ENCODE measurements around the gene CA11.
"Not testable (repeated sequence)": the region's sequence is repeated elsewhere in the genome, so short reads cannot be mapped to it uniquely, and the experiment has no call there.

Gene CA11

GRCh38 chr19:48670699-48671445 is 24.9 kb upstream of the CA11 start:
- in situ Hi-C loops (cut with MboI; ENCODE audit: low pct_unique_long_range_greater_than_20kb, low sequenced_read_pairs) = no loop called here
- DNase-seq = no peak

GRCh38 chr19:48669903-48670668 is 24.1 kb upstream of the CA11 start:
- no peak for DNase-seq
- in situ Hi-C loops (cut with MboI; ENCODE audit: low pct_unique_long_range_greater_than_20kb, low sequenced_read_pairs) = no loop called here

- DNase-seq = no peak
- in situ Hi-C loops (cut with MboI; ENCODE audit: low pct_unique_long_range_greater_than_20kb, low sequenced_read_pairs) = no loop called here
Measured at GRCh38 chr19:48668761-48669160, 22.8 kb upstream of the CA11 start.

- no peak for DNase-seq
- in situ Hi-C loops (cut with MboI; ENCODE audit: low pct_unique_long_range_greater_than_20kb, low sequenced_read_pairs) = no loop called here
Measured at GRCh38 chr19:48668332-48668731, 22.3 kb upstream of the CA11 start.

- in situ Hi-C loops (cut with MboI; ENCODE audit: low pct_unique_long_range_greater_than_20kb, low sequenced_read_pairs) = no loop called here
- no peak for DNase-seq
Measured at GRCh38 chr19:48665786-48666185, 19.8 kb upstream of the CA11 start.

- in situ Hi-C loops (cut with MboI; ENCODE audit: low pct_unique_long_range_greater_than_20kb, low sequenced_read_pairs) = no loop called here
- DNase-seq = no peak
Measured at GRCh38 chr19:48664476-48664875, 18.5 kb upstream of the CA11 start.

GRCh38 chr19:48663667-48664066 is 17.7 kb upstream of the CA11 start:
- in situ Hi-C loops (cut with MboI; ENCODE audit: low pct_unique_long_range_greater_than_20kb, low sequenced_read_pairs) = no loop called here
- DNase-seq = no peak

GRCh38 chr19:48661711-48662090 is 15.7 kb upstream of the CA11 start:
- no peak for DNase-seq
- in situ Hi-C loops (cut with MboI; ENCODE audit: low pct_unique_long_range_greater_than_20kb, low sequenced_read_pairs) = no loop called here

- in situ Hi-C loops (cut with MboI; ENCODE audit: low pct_unique_long_range_greater_than_20kb, low sequenced_read_pairs) = no loop called here
- peak; percentile 90 for DNase-seq
Measured at GRCh38 chr19:48660852-48661710, 15.1 kb upstream of the CA11 start.

GRCh38 chr19:48659768-48660167 is 13.8 kb upstream of the CA11 start:
- in situ Hi-C loops (cut with MboI; ENCODE audit: low pct_unique_long_range_greater_than_20kb, low sequenced_read_pairs) = no loop called here
- DNase-seq = no peak

- DNase-seq = no peak
- in situ Hi-C loops (cut with MboI; ENCODE audit: low pct_unique_long_range_greater_than_20kb, low sequenced_read_pairs) = no loop called here
Measured at GRCh38 chr19:48658483-48658882, 12.5 kb upstream of the CA11 start.

GRCh38 chr19:48657828-48658227 is 11.8 kb upstream of the CA11 start:
- in situ Hi-C loops (cut with MboI; ENCODE audit: low pct_unique_long_range_greater_than_20kb, low sequenced_read_pairs); DNase-seq: not testable (repeated sequence)

GRCh38 chr19:48656840-48657474 is 11.0 kb upstream of the CA11 start:
- in situ Hi-C loops (cut with MboI; ENCODE audit: low pct_unique_long_range_greater_than_20kb, low sequenced_read_pairs) = no loop called here
- no peak for DNase-seq

GRCh38 chr19:48654299-48655059 is 8.5 kb upstream of the CA11 start:
- in situ Hi-C loops (cut with MboI; ENCODE audit: low pct_unique_long_range_greater_than_20kb, low sequenced_read_pairs) = no loop called here
- DNase-seq = no peak

GRCh38 chr19:48651683-48652048 is 5.7 kb upstream of the CA11 start:
- DNase-seq = no peak
- in situ Hi-C loops (cut with MboI; ENCODE audit: low pct_unique_long_range_greater_than_20kb, low sequenced_read_pairs) = no loop called here

- in situ Hi-C loops (cut with MboI; ENCODE audit: low pct_unique_long_range_greater_than_20kb, low sequenced_read_pairs) = no loop called here
- DNase-seq = no peak
Measured at GRCh38 chr19:48650974-48651682, 5.1 kb upstream of the CA11 start.

GRCh38 chr19:48648134-48648533 is 2.1 kb upstream of the CA11 start:
- DNase-seq = no peak
- in situ Hi-C loops (cut with MboI; ENCODE audit: low pct_unique_long_range_greater_than_20kb, low sequenced_read_pairs) = no loop called here

- in situ Hi-C loops (cut with MboI; ENCODE audit: low pct_unique_long_range_greater_than_20kb, low sequenced_read_pairs) = no loop called here
- DNase-seq = no peak
Measured at GRCh38 chr19:48646722-48647216, 782 bp upstream of the CA11 start.
